T-helper 1 cell treated with Interleukin-12 subunit alpha and Interleukin-12 subunit beta and Interleukin-4 antibody, amounts not matched to agents 30 ng/mL and 1 ng/mL, for 36 hours (primary cell): ENCODE results near the gene FAM120B. TPM values are rescaled to one million over a fixed set of nuclear protein-coding genes. Genes with fewer than 3 reads are reported as not detected.

Source experiments
- intact Hi-C: fragments of 100-400 bp; cut with micrococcal nuclease; formaldehyde crosslinking; loops from one replicate; pipeline ENCODE4 v1.15.1; 2024
- total RNA-seq: library from RNA; stranded (reverse); gene quantifications from 2 replicates; pipeline ENCODE4 v1.2.3, GENCODE V29; 2022

Gene FAM120B
- total RNA-seq, 1 donor from 2014 or later, result 27.8 TPM

- intact Hi-C loops, result no loop called here
Measured at GRCh38 chr6:170416303-170416702, 109.7 kb downstream of the FAM120B start.

DNA sequence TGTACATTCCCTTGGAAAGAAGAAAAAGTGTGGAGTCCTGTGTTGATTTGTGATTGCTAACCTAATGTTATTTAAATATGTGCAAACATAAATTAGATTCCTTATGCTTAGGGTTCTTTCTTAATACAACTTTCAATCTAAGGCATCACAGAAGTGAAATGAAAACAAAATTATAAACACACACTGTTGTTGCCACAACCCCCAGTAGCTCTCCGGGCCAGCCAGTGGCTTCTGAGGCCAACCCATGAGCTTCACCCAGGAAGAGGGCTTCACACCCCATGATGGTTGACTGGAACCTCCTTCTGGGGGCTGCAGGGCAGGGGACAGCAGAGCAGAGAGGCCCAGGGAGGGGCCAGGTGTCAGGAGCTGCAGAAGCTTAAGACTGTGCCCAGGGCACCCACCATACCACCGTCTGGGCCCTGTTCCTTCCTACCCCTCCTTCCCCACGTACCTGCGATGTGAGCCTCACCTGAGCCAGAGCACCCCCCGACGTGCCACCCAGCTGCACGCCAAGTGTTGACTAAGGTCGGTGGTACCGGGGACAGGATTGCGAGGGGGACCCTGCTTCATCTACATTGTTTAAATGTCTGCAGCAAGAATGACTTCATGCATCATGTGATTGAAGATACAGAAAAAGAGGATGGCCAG lies 110.5 kb downstream of the FAM120B start:
- intact Hi-C loops, result no loop called here

DNA sequence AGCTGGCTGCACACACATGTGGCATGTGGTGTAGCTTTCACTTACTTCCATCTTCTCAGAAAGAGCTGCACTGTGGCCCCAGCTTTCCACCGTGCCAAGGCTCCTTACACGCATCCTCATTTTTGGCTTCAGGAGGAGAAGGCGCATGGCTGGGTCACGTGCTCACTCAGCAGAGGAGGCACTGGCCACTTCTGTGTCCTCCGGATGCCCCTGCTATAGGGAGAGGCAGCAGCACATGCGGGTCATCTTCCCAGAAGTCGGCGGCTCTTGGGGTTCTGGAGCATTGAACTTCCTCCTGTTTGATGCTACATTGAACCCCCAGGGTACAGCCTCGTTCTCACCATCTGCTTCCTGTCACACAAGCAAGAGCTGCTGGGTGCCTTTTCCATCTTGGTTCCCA lies 111.3 kb downstream of the FAM120B start:
- intact Hi-C loops, result no loop called here

DNA sequence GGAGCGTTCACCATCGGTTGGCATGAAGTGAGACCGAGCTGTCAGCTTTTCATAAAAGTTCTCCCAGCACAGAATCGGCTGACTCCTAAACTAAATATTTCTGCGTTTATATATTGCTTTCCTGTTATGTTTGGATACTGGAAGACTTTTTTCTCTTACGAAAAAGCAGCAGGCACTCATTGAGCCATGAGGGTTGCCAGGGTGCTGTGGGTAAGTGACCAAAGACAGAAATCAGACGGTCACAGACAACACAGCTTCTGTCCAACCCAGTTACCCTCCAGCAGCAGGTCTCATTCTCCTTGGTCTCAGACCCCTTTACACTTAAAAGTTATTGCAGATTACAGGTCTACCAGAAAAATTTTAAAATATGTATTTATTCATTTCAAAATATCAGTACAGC lies 113.7 kb downstream of the FAM120B start:
- intact Hi-C loops, result no loop called here

- intact Hi-C loops, result no loop called here
Measured at GRCh38 chr6:170420791-170421776, 114.5 kb downstream of the FAM120B start.

DNA sequence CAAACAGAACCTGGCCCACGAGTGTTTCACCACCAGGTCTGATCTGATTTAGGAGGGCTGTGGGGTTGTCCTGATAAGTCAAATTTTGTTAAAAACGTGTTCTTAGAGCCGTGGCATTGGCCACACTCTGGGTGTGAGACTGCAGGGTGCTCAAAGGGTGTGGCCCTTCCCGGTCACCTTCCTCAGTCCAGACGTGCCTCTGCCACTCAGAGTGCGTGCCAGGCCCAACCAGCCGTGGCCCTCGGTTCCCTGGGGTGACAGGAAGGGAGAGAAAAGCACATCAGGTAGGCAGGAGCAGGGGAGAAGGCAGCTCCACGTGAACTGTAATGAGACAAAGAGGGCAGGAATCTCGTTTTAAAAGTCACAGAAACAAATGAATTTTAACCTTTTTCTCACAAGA lies 115.4 kb downstream of the FAM120B start:
- intact Hi-C loops, result no loop called here

GRCh38 chr6:170423030-170423429 lies 116.5 kb downstream of the FAM120B start:
- intact Hi-C loops, result no loop called here

GRCh38 chr6:170423814-170424603 lies 117.5 kb downstream of the FAM120B start:
- intact Hi-C loops, result no loop called here

DNA sequence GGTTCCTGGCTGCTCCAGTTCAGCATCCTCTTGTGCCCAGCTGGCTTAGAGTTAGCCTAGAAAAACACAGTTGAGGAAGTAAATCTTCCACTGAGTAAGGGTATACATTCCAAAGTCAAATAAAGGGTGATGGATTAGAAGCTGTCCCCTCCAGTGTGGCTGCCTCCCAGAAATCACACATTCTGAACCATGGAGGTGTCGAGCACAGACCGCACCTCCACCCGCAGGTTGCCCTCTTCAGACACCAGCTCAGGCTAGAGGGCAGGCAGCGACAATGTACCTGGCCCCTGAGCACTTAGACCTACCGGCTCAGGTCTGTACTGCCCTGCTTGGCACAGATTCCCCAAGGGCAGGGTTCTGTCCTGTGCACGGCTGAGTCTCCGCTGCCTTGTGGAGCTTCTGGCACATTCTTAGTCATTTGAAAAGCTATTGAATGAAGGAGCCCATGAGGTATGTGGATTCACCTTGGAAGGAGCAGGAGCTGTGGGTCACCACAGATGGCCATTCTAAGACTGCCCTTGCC lies 118.1 kb downstream of the FAM120B start:
- intact Hi-C loops, result no loop called here

DNA sequence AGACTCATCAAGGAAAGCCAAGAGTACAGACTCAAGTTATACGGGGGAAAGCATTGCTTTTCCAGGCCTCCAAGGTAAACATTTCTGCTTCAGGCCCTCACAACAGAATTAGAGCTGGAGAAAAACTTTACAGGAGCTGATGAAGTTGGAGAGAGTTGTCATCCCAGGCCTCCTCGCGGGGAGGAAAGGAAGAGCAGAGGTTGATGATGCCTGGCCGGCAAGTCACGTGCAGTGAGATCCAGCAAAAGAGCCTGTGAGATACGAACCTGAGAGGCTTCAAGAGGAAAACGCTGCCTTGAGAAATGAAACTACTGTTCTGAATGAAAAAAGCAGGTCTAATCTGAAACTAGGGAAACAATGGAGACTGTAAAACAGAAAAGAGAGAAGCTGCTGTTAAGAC lies 122.9 kb downstream of the FAM120B start:
- intact Hi-C loops, result no loop called here

DNA sequence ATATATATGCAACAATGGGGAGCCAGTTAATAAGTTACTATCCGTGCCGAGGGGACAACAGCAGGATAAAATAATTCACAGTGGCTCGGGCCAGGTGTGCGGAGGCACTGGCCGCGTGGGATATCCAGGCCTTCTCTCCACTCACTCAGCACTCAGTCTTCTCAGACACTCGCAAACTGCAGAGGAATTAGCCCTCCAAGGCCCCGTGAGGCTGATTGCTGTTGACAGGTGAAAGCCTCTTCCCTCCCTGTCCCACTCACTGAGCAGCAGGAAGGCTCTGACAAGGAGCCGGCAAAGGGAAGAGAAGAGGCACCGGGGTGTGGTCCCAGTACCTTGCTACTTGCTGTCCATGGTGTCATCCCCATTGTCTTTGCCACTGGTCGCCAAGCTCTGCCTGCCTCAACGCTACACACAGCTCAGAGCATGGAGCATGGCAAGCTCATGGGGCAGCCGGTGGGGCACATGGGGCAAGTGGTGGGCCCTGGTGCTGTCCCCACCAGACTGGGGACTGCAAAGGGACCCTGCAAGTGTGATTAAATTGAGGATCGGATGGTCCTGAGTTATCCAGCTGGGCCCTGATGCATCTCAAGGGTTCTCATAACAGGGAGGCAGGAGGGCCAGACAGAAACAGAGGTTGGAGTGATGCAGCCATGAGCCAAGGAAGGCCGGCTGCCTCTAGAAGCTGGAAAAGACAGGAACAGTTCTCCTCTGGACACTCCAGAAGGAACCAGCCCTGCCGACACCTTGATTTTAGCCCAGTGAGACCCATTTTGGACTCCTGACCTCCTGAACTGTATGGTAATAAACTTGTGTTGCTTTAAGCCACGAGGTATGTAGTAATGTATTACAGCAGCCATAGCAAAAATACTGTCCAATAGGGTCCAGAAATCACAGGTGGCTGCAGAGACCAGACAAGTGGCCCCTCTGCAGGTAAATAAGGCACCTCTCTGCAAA lies 126.9 kb downstream of the FAM120B start:
- intact Hi-C loops, result no loop called here

DNA sequence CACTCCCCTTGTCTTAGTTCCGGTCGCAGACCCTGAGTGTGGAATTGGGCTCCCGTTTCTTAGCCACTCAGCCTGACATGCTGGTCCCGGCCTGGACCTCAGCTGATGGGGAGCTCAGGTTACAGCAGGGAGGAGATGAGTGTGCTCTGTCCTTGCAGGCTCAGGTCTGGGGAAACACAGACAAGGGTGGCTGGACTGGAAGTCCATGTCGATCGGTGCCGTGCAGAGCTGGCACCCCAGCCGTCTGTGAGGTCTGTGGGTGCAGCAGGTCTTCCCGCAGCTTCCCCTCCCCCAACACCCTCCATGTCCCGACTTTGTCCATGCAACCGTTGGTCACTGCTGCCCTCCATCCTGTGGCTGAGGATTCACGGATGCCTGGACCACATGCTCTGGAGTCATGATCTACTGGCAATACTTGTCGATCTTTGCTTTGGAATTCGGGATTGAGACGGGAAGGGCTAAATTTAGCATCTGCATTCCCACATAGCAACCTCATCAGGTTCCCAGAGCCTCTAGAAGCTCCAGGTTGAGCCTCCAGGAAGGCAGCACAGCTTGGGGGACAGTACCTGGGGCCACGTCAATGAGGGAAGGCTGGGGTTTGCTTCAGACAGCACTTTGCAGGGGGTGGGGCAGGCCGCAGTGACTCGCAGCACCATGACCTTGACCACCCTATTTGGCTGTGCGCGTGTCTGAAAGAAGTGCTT lies 127.7 kb downstream of the FAM120B start:
- intact Hi-C loops, result no loop called here

DNA sequence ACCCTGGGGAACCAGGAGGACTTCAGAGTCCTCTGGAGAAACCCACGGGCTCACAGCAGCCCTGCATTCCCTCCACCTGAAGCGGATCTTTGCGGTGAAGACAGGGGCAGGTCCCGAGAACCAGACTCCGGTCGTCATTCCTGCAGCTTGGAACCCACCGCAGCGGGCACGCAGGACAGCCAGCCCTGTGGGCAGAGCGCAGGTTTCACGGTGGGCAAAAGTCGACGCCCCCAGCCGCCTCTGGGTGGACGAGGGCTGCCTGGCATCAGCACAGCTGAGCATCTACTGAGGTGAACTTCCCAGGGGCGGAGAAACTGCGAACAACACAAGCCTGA lies 128.2 kb downstream of the FAM120B start:
- intact Hi-C loops, result no loop called here

DNA sequence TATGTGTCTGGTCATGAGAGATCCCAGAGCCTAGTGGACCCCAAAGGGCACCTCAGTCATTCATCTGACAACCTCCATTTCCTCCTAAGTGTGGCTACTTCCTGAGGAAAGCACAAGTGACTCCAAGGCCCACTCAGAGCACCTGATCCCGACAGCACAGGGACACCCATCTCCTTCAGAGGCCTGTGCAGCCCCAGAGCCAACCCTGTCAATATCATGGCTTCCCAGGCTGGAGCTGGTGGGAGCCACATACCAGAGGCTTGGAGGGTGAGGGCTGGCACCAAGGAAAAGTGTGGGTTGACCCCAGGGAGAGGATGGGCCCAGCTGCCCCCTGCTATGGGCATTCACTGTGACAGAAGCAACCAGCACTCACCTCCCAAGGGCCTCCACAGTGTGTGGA lies 129.2 kb downstream of the FAM120B start:
- intact Hi-C loops, result no loop called here

GRCh38 chr6:170436209-170436809 lies 129.8 kb downstream of the FAM120B start:
- intact Hi-C loops, result no loop called here

- intact Hi-C loops, result no loop called here
Measured at GRCh38 chr6:170437719-170438401, 131.3 kb downstream of the FAM120B start.

GRCh38 chr6:170438402-170438753 lies 131.8 kb downstream of the FAM120B start:
- intact Hi-C loops, result no loop called here

DNA sequence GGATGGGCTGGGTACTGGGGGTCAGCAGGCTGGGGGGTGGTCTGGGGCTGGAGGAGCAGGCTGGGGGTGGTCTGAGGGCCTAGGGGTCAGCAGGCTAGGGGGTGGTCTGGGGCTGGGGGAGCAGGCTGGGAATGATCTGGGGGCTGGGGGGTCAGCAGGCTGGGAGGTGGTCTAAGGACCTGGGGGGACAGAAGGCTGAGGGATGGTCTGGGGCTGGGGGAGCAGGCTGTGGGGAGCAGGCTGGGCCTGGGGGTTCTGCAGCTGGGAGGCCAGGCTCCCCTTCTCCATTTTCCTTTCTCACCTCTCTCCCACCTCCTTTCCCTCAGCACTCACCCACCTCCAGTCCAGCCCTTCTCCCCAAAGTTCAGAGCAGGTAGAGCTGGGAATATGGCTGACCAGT lies 132.3 kb downstream of the FAM120B start:
- intact Hi-C loops, result no loop called here
